ENCODE results near the gene PRRT4. TPM values are rescaled to one million over a fixed set of nuclear protein-coding genes. Genes with fewer than 3 reads are reported as not detected.

Gene PRRT4
- total and polyA plus RNA-seq, 2 of the 4 experiments (the other 2 are of a cell fraction), result not detected

- dilution Hi-C loops (cut with HindIII; ENCODE audit: low sequenced_read_pairs, unreplicated experiment) (no loop called here), in situ Hi-C loops (cut with MboI; ENCODE audit: low sequenced_read_pairs) (no loop called here), intact Hi-C loops (cut with micrococcal nuclease) (no loop called here)
- no peaks in the 10 kb centered on the region for H3K4me1 ChIP-seq (ENCODE audit: control insufficient read depth, insufficient read depth, low read length)
- no peak overlapping the region for H3K14ac ChIP-seq (replicated peaks; ENCODE audit: low read depth, low read length)
- WGBS, 2 experiments (ENCODE audit: extremely low coverage in 2 of 2, insufficient read length in 1 of 2), result 100% methylated on average over 1 of the region's 10 CpGs; no CpG with 5 or more reads in 1 of the 2 experiments
- H2BK15ac ChIP-seq (ENCODE audit: low read depth, low read length), result no peak overlapping the region
- no peak overlapping the region for H2AK9ac ChIP-seq (replicated peaks; ENCODE audit: low read depth, low read length, poor library complexity)
- no peak overlapping the region for H3K9ac ChIP-seq (ENCODE audit: low read depth, low read length)
- H3K9me1 ChIP-seq (ENCODE audit: insufficient read depth, low read length), result peaks cover 5% of the 10 kb centered on the region; the same call in 1 of the 2 replicates
- ChIA-PET POLR2A (ENCODE audit: unreplicated experiment) (no interaction called here), CTCF (interaction anchor here (1.2 kb wide), 1 partner anchor 20 kb away, joined by 4 read pairs; no protein-coding TSS in a partner anchor)
- H2BK120ac ChIP-seq (ENCODE audit: low read depth, low read length), result no peak overlapping the region
- no peaks in the 10 kb centered on the region for H3K27me3 ChIP-seq (ENCODE audit: control insufficient read depth, insufficient read depth, low read length)
- peaks cover 20% of the 10 kb centered on the region for H3K36me3 ChIP-seq (ENCODE audit: control insufficient read depth, insufficient read depth, low read length)
- H2AK5ac ChIP-seq (ENCODE audit: low read depth, low read length), result no peak overlapping the region
- no peak overlapping the region for H3K18ac ChIP-seq (ENCODE audit: low read depth, low read length)
- H2AFZ ChIP-seq (replicated peaks; ENCODE audit: low read length, poor library complexity), result no peak overlapping the region
- H3K4ac ChIP-seq (ENCODE audit: low read depth, low read length), result no peak overlapping the region
- H3K27ac ChIP-seq (ENCODE audit: insufficient read depth, low read length), result no peak overlapping the region
- H4K8ac ChIP-seq (ENCODE audit: low read depth in 2 of 2, low read length in 2 of 2), result no peak overlapping the region
- no peak overlapping the region for H2BK20ac ChIP-seq (ENCODE audit: low read depth, low read length)
- H4K91ac ChIP-seq (ENCODE audit: insufficient read depth, low read depth, low read length), result no peak overlapping the region
- no peak overlapping the region for H3K23ac ChIP-seq (ENCODE audit: low read depth, low read length)
- H3K79me1 ChIP-seq (ENCODE audit: low read depth in 1 of 2, low read length in 2 of 2), result no peaks in the 10 kb centered on the region; a peak in 1 of 4 replicates
- no peak overlapping the region for H4K5ac ChIP-seq (ENCODE audit: low read depth, low read length)
- TF ChIP-seq MAFK (IDR thresholded peaks at IDR 0.05; ENCODE audit: low read depth, low read length) (no peak), SMC3 (IDR thresholded peaks at IDR 0.05; ENCODE audit: low read depth, low read length) (no peak), RAD21 (IDR thresholded peaks at IDR 0.05; ENCODE audit: low read length) (no peak), MAZ (IDR thresholded peaks at IDR 0.05; ENCODE audit: borderline replicate concordance, low read depth, low read length) (no peak), CHD1 (IDR thresholded peaks at IDR 0.05; ENCODE audit: low read depth, low read length) (no peak), ELK1 (IDR thresholded peaks at IDR 0.05; ENCODE audit: borderline replicate concordance, low read depth, low read length) (no peak), POLR2A (IDR thresholded peaks at IDR 0.05; ENCODE audit: low read depth, low read length) (no peak), FOS (IDR thresholded peaks at IDR 0.05; ENCODE audit: low read depth, low read length) (no peak), BHLHE40 (IDR thresholded peaks at IDR 0.05; ENCODE audit: low read depth, low read length) (no peak), USF2 (IDR thresholded peaks at IDR 0.05; ENCODE audit: low read depth, low read length) (no peak), MXI1 (IDR thresholded peaks at IDR 0.05; ENCODE audit: borderline replicate concordance, low read depth, low read length) (no peak)
- TF ChIP-seq, protein P1, sequence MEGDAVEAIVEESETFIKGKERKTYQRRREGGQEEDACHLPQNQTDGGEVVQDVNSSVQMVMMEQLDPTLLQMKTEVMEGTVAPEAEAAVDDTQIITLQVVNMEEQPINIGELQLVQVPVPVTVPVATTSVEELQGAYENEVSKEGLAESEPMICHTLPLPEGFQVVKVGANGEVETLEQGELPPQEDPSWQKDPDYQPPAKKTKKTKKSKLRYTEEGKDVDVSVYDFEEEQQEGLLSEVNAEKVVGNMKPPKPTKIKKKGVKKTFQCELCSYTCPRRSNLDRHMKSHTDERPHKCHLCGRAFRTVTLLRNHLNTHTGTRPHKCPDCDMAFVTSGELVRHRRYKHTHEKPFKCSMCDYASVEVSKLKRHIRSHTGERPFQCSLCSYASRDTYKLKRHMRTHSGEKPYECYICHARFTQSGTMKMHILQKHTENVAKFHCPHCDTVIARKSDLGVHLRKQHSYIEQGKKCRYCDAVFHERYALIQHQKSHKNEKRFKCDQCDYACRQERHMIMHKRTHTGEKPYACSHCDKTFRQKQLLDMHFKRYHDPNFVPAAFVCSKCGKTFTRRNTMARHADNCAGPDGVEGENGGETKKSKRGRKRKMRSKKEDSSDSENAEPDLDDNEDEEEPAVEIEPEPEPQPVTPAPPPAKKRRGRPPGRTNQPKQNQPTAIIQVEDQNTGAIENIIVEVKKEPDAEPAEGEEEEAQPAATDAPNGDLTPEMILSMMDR (conservative IDR thresholded peaks at IDR 0.05; ENCODE audit: low read depth, low read length), result no peak
- DNase-seq (no peak), ATAC-seq (ENCODE audit: low read depth) (no peak)
- H3K56ac ChIP-seq (ENCODE audit: extremely low read depth, insufficient read depth, low read length), result no peak overlapping the region
- no peaks in the 10 kb centered on the region for H3K9me3 ChIP-seq (ENCODE audit: control insufficient read depth, insufficient read depth, low read length)
- H4K20me1 ChIP-seq (ENCODE audit: insufficient read depth, low read length), result no peaks in the 10 kb centered on the region
- no peak overlapping the region for H3K4me3 ChIP-seq (ENCODE audit: insufficient read depth, low read depth, low read length)
- BruUV-seq (replicated peaks), result no TSS peak
- no peak overlapping the region for H3K4me2 ChIP-seq (ENCODE audit: low read depth, low read length)
- no peak overlapping the region for H2BK5ac ChIP-seq (ENCODE audit: low read depth, low read length, poor library complexity, severe bottlenecking)
Observed at GRCh38 chr7:128302139-128302538, 59.4 kb downstream of the PRRT4 start.

All from IMR-90 (cell line).